Caco-2 (cell line): Measurements from ENCODE around the gene MBOAT2. TPM values are rescaled to one million over a fixed set of nuclear protein-coding genes. Genes with fewer than 3 reads are reported as not detected.

Experiments
- BruUV-seq: library from RNA; stranded (reverse); fragments of 400-500 nt; replicated peaks from 2 replicates; lab custom pipeline; 2021; lab: Mats Ljungman, UMichigan
- CTCF ChIA-PET: fragments of 300-600 bp; sonication (Branson Sonifier 250); formaldehyde crosslinking; loops from one replicate; lab custom pipeline; 2022; ENCODE audit warnings: antibody characterized with exemption; lab: Charles Lee
- POLR2A ChIA-PET: fragments of 300-600 bp; sonication (Branson Sonifier 250); formaldehyde crosslinking; loops from one replicate; lab custom pipeline; 2022; ENCODE audit warnings: antibody characterized with exemption; lab: Charles Lee
- DNase-seq, 2 experiments: peaks; one replicate each; pipeline versions ENCODE4 v3.0.0 to v3.0.0-alpha.2; 2020 to 2022
- H3K27me3 ChIP-seq: replicated peaks from 2 replicates; pipeline ENCODE4 v1.6.0; 2011; ENCODE audit warnings: low read length; ENCODE audit not compliant: control insufficient read depth, insufficient read depth
- H3K36me3 ChIP-seq: 2 replicates; pipeline ENCODE4 v1.5.1; 2011; ENCODE audit warnings: low read length; ENCODE audit not compliant: control insufficient read depth, insufficient read depth
- H3K4me1 ChIP-seq: fragments of 250-450 bp; sonication (Bioruptor Pico); 2 replicates; pipeline ENCODE4 v1.5.1; 2020; ENCODE audit warnings: mild to moderate bottlenecking
- H3K4me3 ChIP-seq: 2 replicates; pipeline ENCODE4 v1.5.1; 2011; ENCODE audit warnings: low read depth, mild to moderate bottlenecking, control low read depth, low read length
- H3K9me3 ChIP-seq: fragments of 250-450 bp; sonication (Bioruptor Pico); 2 replicates; pipeline ENCODE4 v1.5.1; 2020; ENCODE audit warnings: mild to moderate bottlenecking, moderate library complexity
- H3K27ac Mint-ChIP-seq: one replicate; pipeline ENCODE4 v1.8.0; 2022; ENCODE audit warnings: mixed read lengths; ENCODE audit not compliant: unreplicated experiment
- H3K27me3 Mint-ChIP-seq: one replicate; pipeline ENCODE4 v1.8.0; 2022; ENCODE audit warnings: mixed read lengths; ENCODE audit not compliant: insufficient read depth, unreplicated experiment
- H3K36me3 Mint-ChIP-seq: one replicate; pipeline ENCODE4 v1.8.0; 2022; ENCODE audit warnings: mild to moderate bottlenecking, mixed read lengths; ENCODE audit not compliant: insufficient read depth, unreplicated experiment
- H3K4me1 Mint-ChIP-seq: one replicate; pipeline ENCODE4 v1.8.0; 2022; ENCODE audit warnings: low read depth, mixed read lengths; ENCODE audit not compliant: unreplicated experiment
- H3K4me3 Mint-ChIP-seq: one replicate; pipeline ENCODE4 v1.8.0; 2022; ENCODE audit warnings: mild to moderate bottlenecking, moderate library complexity, mixed read lengths; ENCODE audit not compliant: unreplicated experiment
- H3K9me3 Mint-ChIP-seq: one replicate; pipeline ENCODE4 v1.8.0; 2022; ENCODE audit warnings: mixed read lengths; ENCODE audit not compliant: unreplicated experiment
- intact Hi-C: fragments of 100-400 bp; cut with micrococcal nuclease; formaldehyde crosslinking; loops from one replicate; pipeline ENCODE4 v1.10.0; 2022; ENCODE audit not compliant: unreplicated experiment
- total RNA-seq: library from RNA; stranded (reverse); gene quantifications from 2 replicates; pipeline ENCODE4 v1.2.3, GENCODE V29; 2022
- TF ChIP-seq, protein P1 (sequence below), 2 experiments: fragments of 200-600 bp in 1 of 2; IDR thresholded peaks; 1 replicate in 1 of 2; 2 replicates in 1 of 2; pipeline versions ENCODE4 v1.5.1 to v1.8.0; 2011 to 2022; ENCODE audit warnings: antibody characterized with exemption in 1 of 2, control low read depth in 1 of 2, inconsistent platforms in 1 of 2, low read depth in 1 of 2, low read length in 1 of 2, mild to moderate bottlenecking in 1 of 2, moderate library complexity in 1 of 2; ENCODE audit not compliant: insufficient read depth in 1 of 2, severe bottlenecking in 1 of 2, unreplicated experiment in 1 of 2

The MBOAT2 gene
- total RNA-seq, 1 experiment from 2014 or later = 12.6 TPM

- Mint-ChIP-seq H3K27me3 (peaks cover 22% of the 10 kb centered on the region), H3K36me3 (no peaks in the 10 kb centered on the region), H3K27ac (no peak overlapping the region), H3K4me3 (no peak overlapping the region), H3K4me1 (no peaks in the 10 kb centered on the region), H3K9me3 (peaks cover 9% of the 10 kb centered on the region)
- H3K4me3 ChIP-seq = no peak overlapping the region
- DNase-seq = no peak
- ChIA-PET POLR2A (no interaction called here), CTCF (no interaction called here)
- H3K36me3 ChIP-seq = no peaks in the 10 kb centered on the region
- intact Hi-C loops = no loop called here
- H3K9me3 ChIP-seq = no peaks in the 10 kb centered on the region
- no peaks in the 10 kb centered on the region for H3K4me1 ChIP-seq
- H3K27me3 ChIP-seq = no peaks in the 10 kb centered on the region
- TF ChIP-seq, protein P1, sequence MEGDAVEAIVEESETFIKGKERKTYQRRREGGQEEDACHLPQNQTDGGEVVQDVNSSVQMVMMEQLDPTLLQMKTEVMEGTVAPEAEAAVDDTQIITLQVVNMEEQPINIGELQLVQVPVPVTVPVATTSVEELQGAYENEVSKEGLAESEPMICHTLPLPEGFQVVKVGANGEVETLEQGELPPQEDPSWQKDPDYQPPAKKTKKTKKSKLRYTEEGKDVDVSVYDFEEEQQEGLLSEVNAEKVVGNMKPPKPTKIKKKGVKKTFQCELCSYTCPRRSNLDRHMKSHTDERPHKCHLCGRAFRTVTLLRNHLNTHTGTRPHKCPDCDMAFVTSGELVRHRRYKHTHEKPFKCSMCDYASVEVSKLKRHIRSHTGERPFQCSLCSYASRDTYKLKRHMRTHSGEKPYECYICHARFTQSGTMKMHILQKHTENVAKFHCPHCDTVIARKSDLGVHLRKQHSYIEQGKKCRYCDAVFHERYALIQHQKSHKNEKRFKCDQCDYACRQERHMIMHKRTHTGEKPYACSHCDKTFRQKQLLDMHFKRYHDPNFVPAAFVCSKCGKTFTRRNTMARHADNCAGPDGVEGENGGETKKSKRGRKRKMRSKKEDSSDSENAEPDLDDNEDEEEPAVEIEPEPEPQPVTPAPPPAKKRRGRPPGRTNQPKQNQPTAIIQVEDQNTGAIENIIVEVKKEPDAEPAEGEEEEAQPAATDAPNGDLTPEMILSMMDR (IDR thresholded peaks at IDR 0.05; ENCODE audit: insufficient read depth in 1 of 2, low read depth in 1 of 2, low read length in 1 of 2, severe bottlenecking in 1 of 2, unreplicated experiment in 1 of 2) = no peak
- BruUV-seq = no TSS peak
Observed at GRCh38 chr2:9037166-9037565, 33.7 kb upstream of the MBOAT2 start.

- H3K36me3 ChIP-seq = no peaks in the 10 kb centered on the region
- no peak overlapping the region for H3K27ac Mint-ChIP-seq
- H3K4me3 ChIP-seq = no peak overlapping the region
- no peak for DNase-seq
- H3K4me3 Mint-ChIP-seq = no peak overlapping the region
- no peaks in the 10 kb centered on the region for H3K9me3 ChIP-seq
- H3K36me3 Mint-ChIP-seq = no peaks in the 10 kb centered on the region
- no peaks in the 10 kb centered on the region for H3K4me1 Mint-ChIP-seq
- intact Hi-C loops = no loop called here
- POLR2A ChIA-PET = no interaction called here
- no TSS peak for BruUV-seq
- no peaks in the 10 kb centered on the region for H3K4me1 ChIP-seq
- no peaks in the 10 kb centered on the region for H3K9me3 Mint-ChIP-seq
- CTCF ChIA-PET = interaction anchor here (0.7 kb wide), 1 partner anchor 25 kb away, joined by 3 read pairs; no protein-coding TSS in a partner anchor
- H3K27me3 Mint-ChIP-seq = peaks cover 15% of the 10 kb centered on the region
- TF ChIP-seq, protein P1 (IDR thresholded peaks at IDR 0.05; ENCODE audit: insufficient read depth in 1 of 2, low read depth in 1 of 2, low read length in 1 of 2, severe bottlenecking in 1 of 2, unreplicated experiment in 1 of 2) = no peak
- no peaks in the 10 kb centered on the region for H3K27me3 ChIP-seq
Observed at GRCh38 chr2:9033385-9034168, 30.1 kb upstream of the MBOAT2 start.

DNA sequence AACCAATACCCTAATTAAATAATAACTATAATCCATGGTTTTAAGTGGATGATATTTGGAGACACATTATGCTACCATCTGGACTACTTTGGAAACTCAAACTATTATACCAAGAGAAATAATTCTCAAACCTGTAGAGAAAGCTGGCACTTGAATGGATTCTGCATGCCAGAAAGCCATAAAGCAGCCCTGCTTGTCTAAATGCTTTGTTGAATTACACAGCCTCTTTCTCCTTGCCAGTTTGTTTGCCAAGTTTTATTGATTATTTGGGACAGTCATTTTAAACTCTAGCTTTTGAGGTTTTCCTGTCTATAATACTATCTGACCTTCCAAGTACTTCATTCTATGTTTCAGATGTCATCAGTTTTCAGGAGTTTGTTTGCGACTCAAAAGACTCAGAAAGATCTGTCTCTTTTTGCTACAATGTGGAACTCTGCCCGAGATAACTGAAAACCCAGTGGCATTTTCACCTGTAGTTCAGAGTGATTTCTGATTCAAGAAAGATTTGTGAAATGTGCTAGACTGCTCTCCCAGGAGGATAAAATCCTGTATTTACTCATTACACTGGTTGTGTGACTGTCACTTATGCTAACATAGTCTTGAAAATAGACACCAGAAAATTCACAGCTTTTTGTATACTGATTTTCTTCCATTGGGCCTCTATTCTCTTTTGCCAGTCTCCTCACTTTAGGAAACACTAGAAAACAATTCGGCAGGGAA, 29.2 kb upstream of the MBOAT2 start:
- H3K4me1 ChIP-seq = no peaks in the 10 kb centered on the region
- TF ChIP-seq, protein P1 (IDR thresholded peaks at IDR 0.05; ENCODE audit: insufficient read depth in 1 of 2, low read depth in 1 of 2, low read length in 1 of 2, severe bottlenecking in 1 of 2, unreplicated experiment in 1 of 2) = no peak
- CTCF ChIA-PET = no interaction called here
- BruUV-seq = no TSS peak
- H3K4me1 Mint-ChIP-seq = no peaks in the 10 kb centered on the region
- H3K27me3 ChIP-seq = no peaks in the 10 kb centered on the region
- no peak overlapping the region for H3K4me3 Mint-ChIP-seq
- H3K27me3 Mint-ChIP-seq = peaks cover 10% of the 10 kb centered on the region
- no peaks in the 10 kb centered on the region for H3K36me3 Mint-ChIP-seq
- no peak overlapping the region for H3K4me3 ChIP-seq
- no peak for DNase-seq
- intact Hi-C loops = no loop called here
- H3K27ac Mint-ChIP-seq = no peak overlapping the region
- POLR2A ChIA-PET = no interaction called here
- H3K36me3 ChIP-seq = no peaks in the 10 kb centered on the region
- H3K9me3 ChIP-seq = no peaks in the 10 kb centered on the region
- H3K9me3 Mint-ChIP-seq = no peaks in the 10 kb centered on the region
